Measurements from ENCODE around the gene TAT. TPM values are rescaled to one million over a fixed set of nuclear protein-coding genes. Genes with fewer than 3 reads are reported as not detected.

TAT gene
- total RNA-seq, 2 experiments from 2014 or later = not detected

GRCh38 chr16:71555230-71555891 is 21.5 kb downstream of the TAT start:
- no peak overlapping the region for H3K27ac Mint-ChIP-seq
- peaks cover 33% of the 10 kb centered on the region for H3K27me3 Mint-ChIP-seq
- H3K9me3 Mint-ChIP-seq = no peaks in the 10 kb centered on the region
- ChIA-PET CTCF (interaction anchor here (1.0 to 1.6 kb wide), 2 partner anchors 10 to 11 kb away, joined by 3 to 5 read pairs; no protein-coding TSS in a partner anchor), POLR2A (no interaction called here)
- no peaks in the 10 kb centered on the region for H3K4me1 Mint-ChIP-seq
- DNase-seq = no peak
- H3K36me3 Mint-ChIP-seq (ENCODE audit: low read depth) = no peaks in the 10 kb centered on the region
- no peak overlapping the region for H3K4me3 Mint-ChIP-seq

GRCh38 chr16:71552698-71553503 is 24.0 kb downstream of the TAT start:
- POLR2A ChIA-PET = no interaction called here
- H3K4me1 Mint-ChIP-seq = no peaks in the 10 kb centered on the region

GRCh38 chr16:71547168-71547567 is 29.7 kb downstream of the TAT start:
- no peaks in the 10 kb centered on the region for H3K36me3 Mint-ChIP-seq (ENCODE audit: low read depth)
- CTCF ChIA-PET = no interaction called here
- no peak for DNase-seq
- POLR2A ChIA-PET = no interaction called here
- H3K27ac Mint-ChIP-seq = no peak overlapping the region
- peaks cover 3% of the 10 kb centered on the region for H3K4me1 Mint-ChIP-seq
- H3K4me3 Mint-ChIP-seq = no peak overlapping the region
- peaks cover 14% of the 10 kb centered on the region for H3K27me3 Mint-ChIP-seq
- H3K9me3 Mint-ChIP-seq = no peaks in the 10 kb centered on the region

More at GRCh38 chr16:71552698-71553503, 24.0 kb downstream of the TAT start:
- Mint-ChIP-seq H3K4me3 (no peak overlapping the region), H3K27ac (no peak overlapping the region), H3K27me3 (peaks cover 22% of the 10 kb centered on the region), H3K36me3 (ENCODE audit: low read depth) (no peaks in the 10 kb centered on the region), H3K9me3 (no peaks in the 10 kb centered on the region)
- DNase-seq = no peak
- CTCF ChIA-PET = no interaction called here

GRCh38 chr16:71542377-71542776 is 34.5 kb downstream of the TAT start:
- ChIA-PET CTCF (interaction anchor here (0.7 to 2.7 kb wide), 4 partner anchors 9 to 69 kb away, joined by 3 to 10 read pairs (median 5); no protein-coding TSS in a partner anchor), POLR2A (interaction anchor here (1.2 kb wide), 1 partner anchor 23 kb away, joined by 3 read pairs; no protein-coding TSS in a partner anchor)
- no peaks in the 10 kb centered on the region for H3K9me3 Mint-ChIP-seq
- H3K27ac Mint-ChIP-seq = no peak overlapping the region
- peak; percentile 71 for DNase-seq
- no peak overlapping the region for H3K4me3 Mint-ChIP-seq
- peaks cover 3% of the 10 kb centered on the region for H3K4me1 Mint-ChIP-seq
- peaks cover 2% of the 10 kb centered on the region for H3K27me3 Mint-ChIP-seq
- H3K36me3 Mint-ChIP-seq (ENCODE audit: low read depth) = no peaks in the 10 kb centered on the region

- no peaks in the 10 kb centered on the region for H3K36me3 Mint-ChIP-seq (ENCODE audit: low read depth)
- DNase-seq = peak; percentile 42
- ChIA-PET CTCF (interaction anchor here (0.8 to 1.5 kb wide), 2 partner anchors 12 to 73 kb away, joined by 4 to 6 read pairs; no protein-coding TSS in a partner anchor), POLR2A (no interaction called here)
- H3K4me1 Mint-ChIP-seq = peaks cover 3% of the 10 kb centered on the region
- peaks cover 2% of the 10 kb centered on the region for H3K27me3 Mint-ChIP-seq
- no peak overlapping the region for H3K27ac Mint-ChIP-seq
- H3K4me3 Mint-ChIP-seq = no peak overlapping the region
- H3K9me3 Mint-ChIP-seq = no peaks in the 10 kb centered on the region
These were observed 39.2 kb downstream of the TAT start for GRCh38 chr16:71537643-71538042.

GRCh38 chr16:71536752-71537499 is 40.0 kb downstream of the TAT start:
- Mint-ChIP-seq H3K4me1 (no peaks in the 10 kb centered on the region), H3K9me3 (no peaks in the 10 kb centered on the region), H3K27me3 (no peaks in the 10 kb centered on the region), H3K36me3 (ENCODE audit: low read depth) (no peaks in the 10 kb centered on the region), H3K27ac (no peak overlapping the region), H3K4me3 (no peak overlapping the region)
- no peak for DNase-seq
- POLR2A ChIA-PET = no interaction called here
- CTCF ChIA-PET = no interaction called here

- Mint-ChIP-seq H3K27me3 (peaks cover 9% of the 10 kb centered on the region), H3K27ac (no peak overlapping the region), H3K9me3 (no peaks in the 10 kb centered on the region), H3K4me1 (no peaks in the 10 kb centered on the region), H3K4me3 (no peak overlapping the region), H3K36me3 (ENCODE audit: low read depth) (no peaks in the 10 kb centered on the region)
- no peak for DNase-seq
- POLR2A ChIA-PET = no interaction called here
- CTCF ChIA-PET = interaction anchor here (0.7 kb wide), 1 partner anchor 26 kb away, joined by 4 read pairs; no protein-coding TSS in a partner anchor
These were observed 44.5 kb downstream of the TAT start for GRCh38 chr16:71532366-71532765.

GRCh38 chr16:71528863-71529262 is 48.0 kb downstream of the TAT start:
- POLR2A ChIA-PET = no interaction called here
- no peaks in the 10 kb centered on the region for H3K36me3 Mint-ChIP-seq (ENCODE audit: low read depth)
- CTCF ChIA-PET = interaction anchor here (1.1 kb wide), 1 partner anchor 10 kb away, joined by 3 read pairs; no protein-coding TSS in a partner anchor
- DNase-seq = no peak
- peaks cover 31% of the 10 kb centered on the region for H3K27me3 Mint-ChIP-seq
- H3K4me3 Mint-ChIP-seq = no peak overlapping the region
- no peak overlapping the region for H3K27ac Mint-ChIP-seq
- no peaks in the 10 kb centered on the region for H3K9me3 Mint-ChIP-seq
- H3K4me1 Mint-ChIP-seq = no peaks in the 10 kb centered on the region

- Mint-ChIP-seq H3K9me3 (no peaks in the 10 kb centered on the region), H3K4me1 (no peaks in the 10 kb centered on the region), H3K4me3 (no peak overlapping the region), H3K27ac (no peak overlapping the region), H3K36me3 (ENCODE audit: low read depth) (no peaks in the 10 kb centered on the region), H3K27me3 (peaks cover 31% of the 10 kb centered on the region)
- ChIA-PET CTCF (interaction anchor here (1.1 kb wide), 1 partner anchor 10 kb away, joined by 3 read pairs; no protein-coding TSS in a partner anchor), POLR2A (no interaction called here)
- DNase-seq = no peak
These were observed 48.6 kb downstream of the TAT start for GRCh38 chr16:71528257-71528656.

- no peaks in the 10 kb centered on the region for H3K4me1 Mint-ChIP-seq
- H3K4me3 Mint-ChIP-seq = no peak within 1 kb of the TSS
- ChIA-PET CTCF (interaction anchor here (0.8 to 2.2 kb wide), 4 partner anchors 9 to 27 kb away, joined by 3 to 5 read pairs (median 3); no protein-coding TSS in a partner anchor), POLR2A (no interaction called here)
- DNase-seq = no peak
- no peaks in the 10 kb centered on the region for H3K9me3 Mint-ChIP-seq
- peaks cover 33% of the 10 kb centered on the region for H3K27me3 Mint-ChIP-seq
- H3K27ac Mint-ChIP-seq = no peak within 1 kb of the TSS
- H3K36me3 Mint-ChIP-seq (ENCODE audit: low read depth) = no peaks in the 10 kb centered on the region
These were observed 50.7 kb downstream of the TAT start, which contains the start of gene CHST4 for GRCh38 chr16:71526111-71526631. CHST4 (plus strand) TSS chr16:71526426; CDS start chr16:71536678, 10,252 bp downstream.

- Mint-ChIP-seq H3K27ac (no peak overlapping the region), H3K27me3 (peaks cover 33% of the 10 kb centered on the region), H3K36me3 (ENCODE audit: low read depth) (no peaks in the 10 kb centered on the region), H3K9me3 (no peaks in the 10 kb centered on the region), H3K4me1 (no peaks in the 10 kb centered on the region), H3K4me3 (no peak overlapping the region)
- ChIA-PET CTCF (interaction anchor here (2.2 kb wide), 1 partner anchor 15 kb away, joined by 5 read pairs; no protein-coding TSS in a partner anchor), POLR2A (no interaction called here)
- no peak for DNase-seq
These were observed 52.0 kb downstream of the TAT start for GRCh38 chr16:71524566-71525553.

- H3K4me3 Mint-ChIP-seq = no peak overlapping the region
- ChIA-PET POLR2A (no interaction called here), CTCF (interaction anchor here (0.8 kb wide), 1 partner anchor 12 kb away, joined by 4 read pairs; no protein-coding TSS in a partner anchor)
- H3K27ac Mint-ChIP-seq = no peak overlapping the region
- DNase-seq = no peak
- no peaks in the 10 kb centered on the region for H3K36me3 Mint-ChIP-seq (ENCODE audit: low read depth)
- no peaks in the 10 kb centered on the region for H3K4me1 Mint-ChIP-seq
- peaks cover 10% of the 10 kb centered on the region for H3K27me3 Mint-ChIP-seq
- no peaks in the 10 kb centered on the region for H3K9me3 Mint-ChIP-seq
These were observed 56.3 kb downstream of the TAT start for GRCh38 chr16:71520550-71520949.

All from activated CD4-positive, alpha-beta memory T cell treated with anti-CD3 and anti-CD28 coated beads, Interleukin-2, amount 10 ng/mL, durations not matched to agents 7 days and 5 days (primary cell).